Heart right ventricle (tissue), 16 donors: ENCODE data around the gene COG2. TPM values are rescaled to one million over a fixed set of nuclear protein-coding genes. Genes with fewer than 3 reads are reported as not detected.
A peak's percentile ranks its signal among the peaks of the same experiment; 100 is the strongest.

Experiments used
- ATAC-seq, 8 donors: fragments of 200-7000 bp; cut with Tn5 transposase; one replicate each; pipeline ENCODE4 v1.9.1; 2020; ENCODE audit warnings: mild to moderate bottlenecking in 8 of 8, moderate library complexity in 8 of 8, moderate number of reproducible peaks in 1 of 8
- DNase-seq, 2 donors: peaks; one replicate each; pipeline ENCODE4 v3.0.0-alpha.2; 2020
- H3K27ac ChIP-seq, 10 donors: fragments of 200-600 bp; sonication (generic) in 2 of 10; one replicate each; pipeline versions ENCODE4 v1.5.0 to v1.8.0; 2020 to 2022; ENCODE audit warnings: mild to moderate bottlenecking in 3 of 10
- H3K27me3 ChIP-seq, 7 donors: fragments of 200-600 bp; one replicate each; pipeline ENCODE4 v1.8.0; 2021 to 2022; ENCODE audit warnings: mild to moderate bottlenecking in 2 of 7
- H3K36me3 ChIP-seq, 9 donors: fragments of 200-600 bp; sonication (generic) in 1 of 9; one replicate each; pipeline versions ENCODE4 v1.5.0 to v1.8.0; 2020 to 2022; ENCODE audit warnings: mild to moderate bottlenecking in 2 of 9
- H3K4me1 ChIP-seq, 9 donors: fragments of 200-600 bp; sonication (generic) in 1 of 9; one replicate each; pipeline versions ENCODE4 v1.5.0 to v1.8.0; 2020 to 2022; ENCODE audit warnings: mild to moderate bottlenecking in 4 of 9
- H3K4me3 ChIP-seq, 10 donors: fragments of 200-600 bp; sonication (generic) in 2 of 10; one replicate each; pipeline versions ENCODE4 v1.5.0 to v1.8.0; 2020 to 2022; ENCODE audit warnings: mild to moderate bottlenecking in 7 of 10, moderate library complexity in 2 of 10
- H3K9me3 ChIP-seq, 11 donors: fragments of 200-600 bp in 10 of 11; sonication (generic) in 2 of 11; one replicate each; pipeline versions ENCODE4 v1.5.0 to v1.8.0; 2013 to 2022; ENCODE audit warnings: mild to moderate bottlenecking in 2 of 11, control low read depth in 1 of 11, moderate library complexity in 1 of 11
- CTCF ChIP-seq, 9 donors: fragments of 200-600 bp; sonication (generic) in 2 of 9; IDR thresholded peaks; one replicate each; pipeline versions ENCODE4 v1.5.0 to v1.8.0; 2021 to 2022; ENCODE audit warnings: antibody characterized with exemption in 9 of 9, mild to moderate bottlenecking in 5 of 9, moderate library complexity in 1 of 9
- WGBS, 2 donors: extraction: QIAGEN DNeasy Blood & Tissue Kit; methylation state at CpG; one replicate each; pipeline ENCODE4 v1.1.7; 2013; ENCODE audit warnings: inconsistent platforms in 1 of 2; 5-methylcytosine and 5-hydroxymethylcytosine counted together
- intact Hi-C, 10 donors: fragments of 100-400 bp; cut with DNase I; formaldehyde crosslinking; loops; one replicate each; pipeline versions ENCODE4 v1.11.1 to v1.14.2; 2022
- polyA plus RNA-seq, 2 donors: library from polyadenylated mRNA; stranded (reverse); fragments of 200-250 nt; gene quantifications; one replicate each; pipeline ENCODE4 v1.2.3, GENCODE V29; 2013
- total RNA-seq, 10 donors: library from RNA; stranded (reverse); fragmentation: NEBNext Ultra II Directional in 3 of 10; extraction: Animal tissue kit (Norgen Biotek cat#: 25700) in 3 of 10; gene quantifications; one replicate each; pipeline versions ENCODE4 v1.2.1 to v1.2.4, GENCODE V29; 2021 to 2023
- donor health status: Arrhythmogenic right ventricular cardiomyopathy.
- donor health status: ischemic (EF 13 %, LVEDD 7.1; RV severe dilation, severe dysfunction).
- donor health status: healthy with polysubstance abuse.
- donor health status: DM: no; HTN: yes; CAD: no.
- donor health status: DM: no; HTN: no; CAD: no.
- donor health status: ischemic (EF 25% LVEDD 6.9; RV normal size, moderate dysfunction).
- donor health status: ischemic (EF 25% LVEDD 5.7; RV mildly dilated, moderate dysfunction).
- donor health status: healthy.
- donor health status: DM: yes; HTN: yes; CAD: no.
- donor health status: Ischemic cardiomyopathy.
- donor health status: ischemic (EF 35%, LVEDD 5.7; RV mildly dilated, moderate dysfunction).
- donor health status: nonischemic (EF 11% LVEDD 7.7; RV severe dilation, severe dysfunction).
- donor health status: DM: yes; HTN: yes; CAD: no.
- donor health status: PGD.
- donor health status: ischemic (EF 29% LVEDD 5.4; RV normal size, mild dysfunction).
- donor health status: nonischemic (EF 23%, LVEDD 6.1; RV moderate dilation, normal function).

The COG2 gene
- total and polyA plus RNA-seq, 12 donors = 7.5 to 36.5 (median 24.6) TPM

GRCh38 chr1:230711245-230711644 is 69.0 kb downstream of the COG2 start:
- peak overlapping the region in 2 of 10 donors; percentile 15 to 88 for H3K27ac ChIP-seq
- intact Hi-C loops = loop anchor here in 3 of 10 donors (5.0 kb wide), 2 partner anchors 41 to 61 kb away; no protein-coding TSS in a partner anchor
- no peak for DNase-seq
- ATAC-seq = no peak
- WGBS, 2 donors = 64 to 73% methylated on average over 3 of the region's 3 CpGs
- H3K4me1 ChIP-seq = peaks cover 0 to 72% (median 20%) of the 10 kb centered on the region in 9 donors
- no peaks in the 10 kb centered on the region for H3K27me3 ChIP-seq
- H3K4me3 ChIP-seq = peak overlapping the region in 6 of 10 donors; percentile 1 to 63 (median 56)
- peaks cover 0 to 31% (median 0%) of the 10 kb centered on the region in 9 donors for H3K36me3 ChIP-seq
- H3K9me3 ChIP-seq = no peaks in the 10 kb centered on the region
- no peak for TF ChIP-seq CTCF (IDR thresholded peaks at IDR 0.05)

- 87 to 89% methylated on average over 17 of the region's 17 CpGs for WGBS, 2 donors
- H3K4me3 ChIP-seq = peak overlapping the region in 9 of 10 donors; percentile 26 to 63 (median 55)
- H3K27me3 ChIP-seq = no peaks in the 10 kb centered on the region
- H3K36me3 ChIP-seq = peaks cover 0 to 23% (median 0%) of the 10 kb centered on the region in 9 donors
- intact Hi-C loops = loop anchor here in 3 of 10 donors (5.0 kb wide), 2 partner anchors 40 to 60 kb away; no protein-coding TSS in a partner anchor
- no peak for ATAC-seq
- peak overlapping the region in 7 of 10 donors; percentile 24 to 89 (median 77) for H3K27ac ChIP-seq
- TF ChIP-seq CTCF (IDR thresholded peaks at IDR 0.05) = no peak
- H3K9me3 ChIP-seq = no peaks in the 10 kb centered on the region
- H3K4me1 ChIP-seq = peaks cover 0 to 71% (median 20%) of the 10 kb centered on the region in 9 donors
- no peak for DNase-seq
These were observed 70.2 kb downstream of the COG2 start for GRCh38 chr1:230712470-230712942.

- intact Hi-C loops = loop anchor here in 3 of 10 donors (5.0 kb wide), 2 partner anchors 39 to 59 kb away; no protein-coding TSS in a partner anchor
- H3K4me1 ChIP-seq = peaks cover 0 to 65% (median 17%) of the 10 kb centered on the region in 9 donors
- DNase-seq (no peak), ATAC-seq (no peak)
- 75 to 77% methylated on average over 7 of the region's 7 CpGs for WGBS, 2 donors
- no peaks in the 10 kb centered on the region for H3K27me3 ChIP-seq
- H3K27ac ChIP-seq = peak overlapping the region in 9 of 10 donors; percentile 66 to 89 (median 77)
- H3K36me3 ChIP-seq = peaks cover 0 to 18% (median 0%) of the 10 kb centered on the region in 9 donors
- no peaks in the 10 kb centered on the region for H3K9me3 ChIP-seq
- peak overlapping the region in 9 of 10 donors; percentile 26 to 63 (median 55) for H3K4me3 ChIP-seq
- TF ChIP-seq CTCF (IDR thresholded peaks at IDR 0.05) = no peak
These were observed 70.9 kb downstream of the COG2 start for GRCh38 chr1:230713138-230713537.

DNA sequence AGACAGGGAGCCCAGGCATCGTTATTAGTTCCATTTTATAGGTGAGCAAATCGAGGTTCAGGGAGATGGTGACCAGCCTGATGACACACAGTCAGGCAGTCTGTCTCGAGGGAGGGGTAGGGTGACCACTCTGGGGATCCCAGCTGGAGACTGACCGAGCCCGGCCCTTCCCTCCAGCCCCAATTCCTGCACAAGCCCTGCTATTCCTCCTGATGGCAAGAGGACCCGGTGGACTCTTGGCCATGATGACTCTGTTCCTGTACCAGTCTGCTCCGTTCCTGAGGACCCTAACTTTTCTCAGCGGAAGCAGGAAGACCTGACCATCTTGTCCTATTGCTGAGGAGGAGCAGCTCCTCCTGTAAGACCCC is 71.2 kb downstream of the COG2 start:
- ATAC-seq (peak in 6 of 8 donors; percentile 1 to 39 (median 26)), DNase-seq (no peak)
- Histone ChIP-seq H3K27me3 (no peaks in the 10 kb centered on the region), H3K9me3 (no peaks in the 10 kb centered on the region), H3K4me1 (peaks cover 0 to 61% (median 14%) of the 10 kb centered on the region in 9 donors), H3K36me3 (peaks cover 0 to 18% (median 0%) of the 10 kb centered on the region in 9 donors), H3K4me3 (peak overlapping the region in 9 of 10 donors; percentile 26 to 63 (median 55)), H3K27ac (peak overlapping the region; percentile 66 to 89 (median 76))
- intact Hi-C loops = loop anchor here in 3 of 10 donors (5.0 kb wide), 2 partner anchors 39 to 59 kb away; no protein-coding TSS in a partner anchor
- WGBS, 2 donors = 53 to 71% methylated on average over 8 of the region's 8 CpGs
- TF ChIP-seq CTCF (IDR thresholded peaks at IDR 0.05) = no peak
